ENCODE results near the gene SH3GL2.
"Not testable (repeated sequence)": the region's sequence is repeated elsewhere in the genome, so short reads cannot be mapped to it uniquely, and the experiment has no call there.

Gene SH3GL2

DNA sequence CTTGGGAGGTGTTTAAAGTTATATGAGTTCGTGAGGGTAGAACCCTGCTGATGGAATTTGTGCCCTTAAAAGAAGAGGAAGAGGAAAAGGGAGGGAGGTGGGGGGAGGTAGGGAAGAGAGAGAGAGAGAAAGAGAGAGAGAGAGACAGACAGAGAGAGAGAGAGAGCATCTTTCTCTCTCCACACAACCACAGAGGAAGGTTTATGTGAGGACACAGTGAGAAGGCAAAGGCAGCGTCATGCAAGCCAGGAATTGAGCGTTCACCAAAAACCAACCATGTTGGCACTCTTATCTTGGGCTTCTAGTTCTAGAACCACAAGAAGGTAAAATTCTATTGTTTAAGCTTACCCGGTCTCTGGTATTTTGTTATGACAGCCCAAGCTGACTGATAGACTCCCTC lies 152.4 kb downstream of the SH3GL2 start:
- H3K4me3 ChIP-seq (ENCODE audit: low read length): no peak overlapping the region
- DNase-seq (ENCODE audit: low read depth, low spot score): no peak

DNA sequence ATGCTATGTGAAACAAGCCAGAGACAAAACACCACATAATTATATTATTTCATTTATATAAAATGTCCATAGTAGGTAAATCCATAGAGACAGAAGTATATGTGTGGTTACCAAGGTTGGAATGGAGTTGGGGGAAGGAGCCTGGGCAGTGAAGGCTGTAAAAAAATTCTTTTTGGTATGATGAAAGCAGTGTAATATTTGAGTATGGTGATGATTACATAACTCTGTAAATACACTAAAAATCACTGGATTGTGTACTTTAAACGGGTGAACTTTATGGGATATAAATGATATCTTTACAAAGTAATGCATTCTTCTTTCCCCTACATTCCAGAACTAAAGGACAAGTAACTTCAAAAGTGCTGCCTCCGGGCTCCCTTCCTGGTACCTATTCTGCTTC lies 155.8 kb downstream of the SH3GL2 start:
- H3K4me3 ChIP-seq (ENCODE audit: low read length): no peak overlapping the region
- no peak for DNase-seq (ENCODE audit: low read depth, low spot score)

DNA sequence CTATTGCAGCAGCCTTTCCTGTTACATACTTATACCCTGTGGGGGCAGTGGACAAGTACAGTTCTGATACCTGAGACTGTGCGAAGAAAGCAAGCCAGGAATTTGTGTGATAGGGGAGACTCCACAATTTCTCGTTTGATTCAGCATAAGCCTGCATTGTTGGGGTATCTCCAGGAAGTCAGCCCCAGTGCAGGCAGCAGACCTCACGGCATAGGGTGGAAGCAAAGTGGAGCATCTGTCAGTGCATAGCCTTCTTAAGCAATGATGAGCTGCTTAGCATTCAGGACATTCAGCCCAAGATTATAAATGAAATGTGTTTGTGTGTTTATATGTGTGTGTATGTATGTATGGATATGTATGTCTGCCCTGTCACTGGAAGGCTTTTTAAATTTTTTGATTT lies 157.0 kb downstream of the SH3GL2 start:
- no peak for DNase-seq (ENCODE audit: low read depth, low spot score)
- no peak overlapping the region for H3K4me3 ChIP-seq (ENCODE audit: low read length)

DNA sequence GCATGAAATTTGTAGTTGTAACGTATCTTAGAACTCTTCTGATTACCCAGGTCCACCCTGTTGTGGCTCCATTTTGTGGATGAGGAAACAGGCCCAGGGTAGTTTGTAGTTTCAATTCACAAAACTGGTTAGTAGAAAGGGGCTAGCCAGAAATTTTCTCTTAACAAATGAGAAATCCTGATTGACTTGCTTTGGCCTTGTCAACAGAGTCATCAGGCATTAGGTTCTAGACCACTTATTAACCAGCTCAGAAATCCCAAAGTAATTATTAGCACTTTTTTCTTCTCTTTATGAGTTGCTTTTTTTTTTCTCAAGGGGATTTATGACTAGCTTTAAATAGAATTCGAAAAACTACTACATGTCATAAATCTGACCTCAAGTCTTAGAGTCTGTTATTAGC lies 160.2 kb downstream of the SH3GL2 start:
- H3K4me3 ChIP-seq (ENCODE audit: low read length): no peak overlapping the region

DNA sequence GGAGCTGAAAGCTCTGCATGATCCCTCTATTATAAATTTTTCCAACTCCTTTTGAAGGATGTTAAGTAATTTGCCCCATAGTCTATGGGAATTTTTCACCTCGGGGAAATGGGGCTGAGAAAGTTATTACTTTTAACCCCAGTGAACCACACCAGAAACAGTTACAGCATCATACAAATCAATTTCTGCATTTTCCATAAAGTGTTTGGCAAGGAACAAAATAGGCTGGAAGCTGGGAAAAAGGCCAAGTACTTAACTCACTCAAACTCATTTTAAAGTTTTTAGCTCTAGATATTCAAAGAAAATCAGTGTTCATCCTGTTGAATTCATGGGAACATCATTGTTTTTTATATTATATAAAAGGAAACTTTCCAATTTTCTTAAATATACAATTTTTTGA lies 160.9 kb downstream of the SH3GL2 start:
- no peak overlapping the region for H3K4me3 ChIP-seq (ENCODE audit: low read length)
- DNase-seq (ENCODE audit: low read depth, low spot score): no peak

More for the DNA sequence above, 160.2 kb downstream of the SH3GL2 start:
- no peak for DNase-seq (ENCODE audit: low read depth, low spot score)

DNA sequence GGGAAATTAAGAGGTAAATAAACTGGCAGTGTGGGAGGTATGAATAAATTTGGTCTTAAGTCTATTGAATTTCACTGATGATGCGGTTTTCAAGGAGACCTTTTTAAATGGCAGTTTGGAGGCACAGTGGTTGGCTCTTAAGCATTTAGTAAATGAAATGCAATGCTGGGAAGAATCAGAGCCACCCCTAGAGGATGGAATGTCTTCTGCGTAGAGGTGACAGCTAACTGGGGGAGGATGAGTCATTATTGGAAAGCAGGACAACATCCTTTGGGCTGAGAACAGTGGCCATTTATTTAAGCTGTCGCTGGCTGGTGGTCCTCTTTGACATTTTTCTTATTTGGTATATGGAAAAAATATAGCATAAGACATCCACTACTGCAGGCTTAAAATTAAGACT lies 163.2 kb downstream of the SH3GL2 start:
- no peak for DNase-seq (ENCODE audit: low read depth, low spot score)
- no peak overlapping the region for H3K4me3 ChIP-seq (ENCODE audit: low read length)

DNA sequence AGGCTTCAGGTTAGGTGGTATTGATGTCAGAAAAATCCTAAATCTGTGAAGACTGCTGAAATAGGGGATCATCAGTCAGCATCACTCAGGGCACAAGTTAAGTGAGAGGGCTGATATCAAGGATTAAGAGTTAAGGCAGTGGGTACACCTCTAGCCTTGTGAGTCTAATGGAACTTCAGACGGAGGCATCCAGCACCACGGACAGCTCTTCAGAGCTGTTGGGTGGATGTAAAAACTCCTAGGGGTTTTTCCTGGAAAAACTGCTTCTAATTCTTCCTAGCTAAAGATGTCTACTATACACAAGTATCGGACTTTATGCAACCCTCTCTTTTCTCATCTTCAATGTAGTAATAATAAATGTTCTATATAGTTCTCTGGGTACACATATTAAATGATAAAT lies 165.9 kb downstream of the SH3GL2 start:
- DNase-seq (ENCODE audit: low read depth, low spot score): peak; percentile 22
- H3K4me3 ChIP-seq (ENCODE audit: low read length): no peak overlapping the region

DNA sequence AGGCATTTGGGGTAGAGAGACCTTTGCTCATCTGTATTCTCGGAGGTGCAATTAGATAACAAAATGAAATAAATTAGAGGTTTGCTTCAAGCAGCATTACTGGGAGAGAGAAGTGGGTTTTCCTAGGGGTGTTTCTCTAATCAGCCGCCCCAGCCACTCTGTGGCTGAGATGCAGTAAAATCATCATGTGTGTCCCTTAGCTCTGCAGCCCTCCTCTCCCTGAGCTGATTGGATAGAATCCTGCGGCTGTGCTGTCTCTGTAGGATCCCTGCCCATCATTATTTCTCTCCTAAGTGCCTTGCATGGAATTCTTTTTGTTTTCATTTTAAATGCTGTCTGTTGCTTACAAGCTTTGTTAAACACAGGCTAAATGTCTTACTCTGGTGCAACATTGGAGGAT lies 171.4 kb downstream of the SH3GL2 start:
- H3K4me3 ChIP-seq (ENCODE audit: low read length): no peak overlapping the region
- DNase-seq (ENCODE audit: low read depth, low spot score): no peak

DNA sequence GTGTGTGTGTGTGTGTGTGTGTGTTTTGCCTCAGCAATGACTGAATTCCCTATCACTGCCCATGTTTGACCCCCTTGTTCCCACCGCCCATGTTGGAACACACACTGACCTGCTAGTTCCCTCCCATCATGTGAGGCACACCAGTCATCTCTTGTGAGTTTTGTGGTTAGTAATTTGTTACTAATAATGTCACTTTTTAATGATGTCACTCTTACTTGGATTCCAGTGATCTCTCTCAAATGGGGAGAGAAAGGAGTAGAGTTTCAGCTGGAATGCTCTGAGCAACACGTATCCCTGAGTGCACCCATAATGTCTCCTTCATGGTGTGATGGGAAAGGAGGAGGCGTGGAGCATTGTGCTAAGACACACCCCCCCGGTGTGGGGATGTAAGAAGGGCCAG lies 172.6 kb downstream of the SH3GL2 start:
- no peak for DNase-seq (ENCODE audit: low read depth, low spot score)
- no peak overlapping the region for H3K4me3 ChIP-seq (ENCODE audit: low read length)

DNA sequence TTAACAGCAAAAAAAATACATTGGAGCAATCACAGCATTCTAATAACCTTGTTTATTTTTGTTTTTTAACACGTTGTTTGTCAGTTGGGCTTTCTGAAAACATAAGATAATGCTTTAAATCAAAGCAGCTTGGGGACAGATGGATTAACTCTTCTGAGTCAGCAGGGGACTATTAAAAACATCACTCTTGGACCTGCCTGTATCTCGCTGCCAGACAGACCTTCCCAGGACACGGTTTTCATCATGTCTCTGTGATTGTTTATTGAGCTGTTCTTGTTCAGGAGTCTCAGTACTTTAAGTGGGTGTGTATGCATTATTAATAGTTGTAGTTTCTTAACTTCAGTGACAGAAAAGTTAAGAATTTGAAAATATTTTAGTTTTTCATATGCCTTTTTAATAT lies 173.2 kb downstream of the SH3GL2 start:
- H3K4me3 ChIP-seq (ENCODE audit: low read length): no peak overlapping the region
- DNase-seq (ENCODE audit: low read depth, low spot score): no peak

- DNase-seq (ENCODE audit: low read depth, low spot score): no peak
- H3K4me3 ChIP-seq (ENCODE audit: low read length): no peak overlapping the region
Observed at GRCh38 chr9:17757816-17758215, 178.9 kb downstream of the SH3GL2 start.

GRCh38 chr9:17760250-17760649 lies 181.4 kb downstream of the SH3GL2 start:
- no peak for DNase-seq (ENCODE audit: low read depth, low spot score)
- H3K4me3 ChIP-seq (ENCODE audit: low read length): no peak overlapping the region

GRCh38 chr9:17761984-17762676 lies 183.3 kb downstream of the SH3GL2 start:
- DNase-seq (ENCODE audit: low read depth, low spot score): no peak
- no peak overlapping the region for H3K4me3 ChIP-seq (ENCODE audit: low read length)

DNA sequence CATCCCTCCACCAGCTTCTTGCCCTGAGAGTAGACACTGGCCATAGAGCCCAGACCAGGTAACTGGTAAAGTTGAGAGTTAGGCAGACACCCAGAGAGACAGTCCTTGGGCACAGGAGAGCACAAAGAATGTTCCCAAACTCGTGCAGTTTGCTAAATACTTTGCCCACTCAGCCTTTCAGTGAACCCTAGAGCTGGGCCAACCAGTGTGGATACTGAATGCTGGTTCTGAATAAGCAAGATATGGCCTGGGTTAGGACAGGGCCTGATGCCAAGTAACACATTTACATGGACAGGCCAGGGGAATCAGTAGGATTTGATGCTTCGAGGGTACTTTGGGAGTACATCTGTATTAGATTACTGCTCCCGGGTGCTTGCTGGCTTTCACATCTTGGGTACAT lies 185.4 kb downstream of the SH3GL2 start:
- H3K4me3 ChIP-seq (ENCODE audit: low read length): no peak overlapping the region
- no peak for DNase-seq (ENCODE audit: low read depth, low spot score)

DNA sequence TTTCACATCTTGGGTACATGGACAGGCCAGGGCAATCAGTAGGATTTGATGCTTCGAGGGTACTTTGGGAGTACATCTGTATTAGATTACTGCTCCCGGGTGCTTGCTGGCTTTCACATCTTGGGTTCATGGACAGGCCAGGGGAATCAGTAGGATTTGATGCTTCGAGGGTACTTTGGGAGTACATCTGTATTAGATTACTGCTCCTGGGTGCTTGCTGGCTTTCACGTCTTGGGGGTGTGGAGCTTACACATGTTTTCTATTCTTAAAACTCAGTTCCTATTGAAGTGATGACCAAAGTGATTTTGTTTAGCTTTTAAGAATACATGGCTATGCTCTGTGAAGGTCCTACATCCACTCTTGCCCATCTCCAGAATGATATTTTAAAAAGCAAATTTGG lies 186.3 kb downstream of the SH3GL2 start:
- DNase-seq (ENCODE audit: low read depth, low spot score); H3K4me3 ChIP-seq (ENCODE audit: low read length): not testable (repeated sequence)

- DNase-seq (ENCODE audit: low read depth, low spot score): no peak
Observed at GRCh38 chr9:17772223-17772622, 193.4 kb downstream of the SH3GL2 start.

DNA sequence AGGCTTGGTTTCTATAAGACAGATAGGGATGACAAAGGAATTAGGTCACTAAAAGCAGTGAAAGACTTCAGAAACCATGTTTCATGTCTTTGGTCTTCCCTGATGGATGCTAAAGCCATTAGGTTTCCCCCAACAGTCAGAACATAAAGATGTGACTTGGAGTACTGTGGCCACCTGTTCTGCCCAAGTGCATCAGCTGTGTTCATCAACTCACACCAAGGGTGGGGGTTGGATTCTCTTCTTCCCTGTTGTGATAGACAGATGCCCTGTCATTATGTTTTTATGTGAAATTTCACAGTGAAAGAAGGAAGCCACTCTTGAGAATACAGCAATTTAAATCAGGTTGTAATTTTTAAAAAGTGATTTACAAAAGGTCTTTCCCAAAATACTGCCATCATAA lies 196.8 kb downstream of the SH3GL2 start:
- no peak overlapping the region for H3K4me3 ChIP-seq (ENCODE audit: low read length)

More at GRCh38 chr9:17772223-17772622, 193.4 kb downstream of the SH3GL2 start:
- H3K4me3 ChIP-seq (ENCODE audit: low read length): no peak overlapping the region

GRCh38 chr9:17776735-17777134 lies 197.9 kb downstream of the SH3GL2 start:
- H3K4me3 ChIP-seq (ENCODE audit: low read length): no peak overlapping the region
- DNase-seq (ENCODE audit: low read depth, low spot score): no peak

More for the DNA sequence above, 196.8 kb downstream of the SH3GL2 start:
- no peak for DNase-seq (ENCODE audit: low read depth, low spot score)

- no peak overlapping the region for H3K4me3 ChIP-seq (ENCODE audit: low read length)
- DNase-seq (ENCODE audit: low read depth, low spot score): no peak
Observed at GRCh38 chr9:17777465-17777864, 198.6 kb downstream of the SH3GL2 start.

GRCh38 chr9:17782430-17783149 lies 203.7 kb downstream of the SH3GL2 start:
- no peak overlapping the region for H3K4me3 ChIP-seq (ENCODE audit: low read length)
- DNase-seq (ENCODE audit: low read depth, low spot score): no peak

DNA sequence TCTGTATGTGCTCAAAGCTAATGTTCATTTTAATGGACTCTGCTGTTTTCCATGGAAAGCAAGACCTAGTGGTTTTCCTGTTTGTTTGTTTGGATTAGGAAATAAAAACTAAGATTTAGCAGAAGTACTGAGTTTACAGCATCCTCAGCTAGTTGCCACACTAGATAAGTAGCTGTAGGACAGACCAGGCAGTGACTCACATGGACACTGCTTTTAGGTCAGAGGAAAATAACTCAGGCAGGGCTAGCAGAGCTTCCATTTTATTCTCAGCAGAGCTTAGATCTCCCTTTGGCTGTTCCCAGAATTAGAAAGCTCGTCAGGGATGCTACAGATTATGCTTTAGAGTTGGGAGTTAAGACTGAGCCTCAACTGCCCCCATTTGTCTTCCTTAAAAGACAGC lies 204.4 kb downstream of the SH3GL2 start:
- H3K4me3 ChIP-seq (ENCODE audit: low read length): no peak overlapping the region
- no peak for DNase-seq (ENCODE audit: low read depth, low spot score)

Measured in Jurkat, Clone E6-1 (cell line).